AG04450 (cell line): ENCODE measurements around the gene CACNA2D3. TPM values are rescaled to one million over a fixed set of nuclear protein-coding genes. Genes with fewer than 3 reads are reported as not detected.

Experiments
- CTCF ChIA-PET: fragments of 300-600, 350-600 bp; formaldehyde crosslinking; extraction: SDS; loops from one replicate; lab custom pipeline; 2022; ENCODE audit warnings: antibody characterized with exemption, inconsistent platforms; lab: Charles Lee
- POLR2A ChIA-PET: fragments of 350-600 bp; formaldehyde crosslinking; extraction: SDS; loops from one replicate; lab custom pipeline; 2021; ENCODE audit warnings: antibody characterized with exemption, inconsistent platforms; lab: Yijun Ruan, JAX
- DNase-seq: peaks from one replicate; pipeline ENCODE4 v3.0.0-alpha.2; 2011; ENCODE audit warnings: low read depth, low spot score
- H3K27ac ChIP-seq: one replicate; pipeline ENCODE4 v1.5.1; 2012; ENCODE audit warnings: low read depth, low read length, control low read depth
- H3K27me3 ChIP-seq: one replicate; pipeline ENCODE4 v1.6.0; 2012; ENCODE audit warnings: low read length; ENCODE audit not compliant: control insufficient read depth, insufficient read depth
- H3K4me3 ChIP-seq: 2 replicates; pipeline ENCODE4 v1.5.1; 2011; ENCODE audit warnings: mild to moderate bottlenecking, low read depth, low read length, control low read depth
- H3K9me3 ChIP-seq: 2 replicates; pipeline ENCODE4 v1.5.1; 2012; ENCODE audit warnings: low read length; ENCODE audit not compliant: control insufficient read depth, insufficient read depth
- CTCF ChIP-seq: IDR thresholded peaks from 2 replicates; pipeline ENCODE4 v1.5.1; 2011; ENCODE audit warnings: low read depth, low read length, control low read depth, inconsistent platforms
- polyA plus RNA-seq: library from polyadenylated mRNA; depleted of rRNA; stranded (reverse); fragments of >200 nt; gene quantifications from 2 replicates; pipeline ENCODE4 v1.2.3, GENCODE V29; 2011

CACNA2D3 gene
- polyA plus RNA-seq, 1 experiment: 0.32 TPM

- H3K9me3 ChIP-seq: no peaks in the 10 kb centered on the region
- TF ChIP-seq CTCF: no peak
- no peak for DNase-seq
- CTCF ChIA-PET: interaction anchor here (0.6 kb wide), 1 partner anchor 173 kb away, joined by 4 read pairs; no protein-coding TSS in a partner anchor
- POLR2A ChIA-PET: no interaction called here
- no peak overlapping the region for H3K4me3 ChIP-seq
- no peak overlapping the region for H3K27ac ChIP-seq
- no peaks in the 10 kb centered on the region for H3K27me3 ChIP-seq
Measured at GRCh38 chr3:54641226-54642014, 519.1 kb downstream of the CACNA2D3 start.

- no peak for DNase-seq
- no peak for TF ChIP-seq CTCF
- Histone ChIP-seq H3K27me3 (no peaks in the 10 kb centered on the region), H3K4me3 (no peak overlapping the region), H3K9me3 (no peaks in the 10 kb centered on the region), H3K27ac (no peak overlapping the region)
- POLR2A ChIA-PET: no interaction called here
- CTCF ChIA-PET: no interaction called here
Measured at GRCh38 chr3:54642147-54642546, 519.8 kb downstream of the CACNA2D3 start.

- Histone ChIP-seq H3K9me3 (no peaks in the 10 kb centered on the region), H3K27me3 (no peaks in the 10 kb centered on the region), H3K4me3 (no peak overlapping the region), H3K27ac (no peak overlapping the region)
- ChIA-PET POLR2A (interaction anchor here (0.8 kb wide), 1 partner anchor 143 kb away, joined by 3 read pairs; no protein-coding TSS in a partner anchor), CTCF (no interaction called here)
- DNase-seq: no peak
- no peak for TF ChIP-seq CTCF
Measured at GRCh38 chr3:54647721-54648120, 525.4 kb downstream of the CACNA2D3 start.

GRCh38 chr3:54649551-54649950 lies 527.2 kb downstream of the CACNA2D3 start:
- ChIA-PET CTCF (no interaction called here), POLR2A (no interaction called here)
- DNase-seq: no peak
- Histone ChIP-seq H3K27ac (no peak overlapping the region), H3K4me3 (no peak overlapping the region), H3K27me3 (no peaks in the 10 kb centered on the region), H3K9me3 (no peaks in the 10 kb centered on the region)
- no peak for TF ChIP-seq CTCF

- DNase-seq: no peak
- ChIA-PET POLR2A (no interaction called here), CTCF (no interaction called here)
- no peaks in the 10 kb centered on the region for H3K27me3 ChIP-seq
- no peak overlapping the region for H3K27ac ChIP-seq
- no peak overlapping the region for H3K4me3 ChIP-seq
- no peaks in the 10 kb centered on the region for H3K9me3 ChIP-seq
- no peak for TF ChIP-seq CTCF
Measured at GRCh38 chr3:54653456-54654195, 531.3 kb downstream of the CACNA2D3 start.
